ENCODE results near the gene WIPF1. TPM values are rescaled to one million over a fixed set of nuclear protein-coding genes. Genes with fewer than 3 reads are reported as not detected.

Gene WIPF1
- total RNA-seq, 1 donor from 2014 or later = 16.3 TPM

- no peak for ATAC-seq (ENCODE audit: poor library complexity)
- no peak for DNase-seq
- intact Hi-C loops (cut with DNase I) = no loop called here
Measured at GRCh38 chr2:174585657-174586252, 11.8 kb downstream of the WIPF1 start.

- DNase-seq (no peak), ATAC-seq (ENCODE audit: poor library complexity) (no peak)
- intact Hi-C loops (cut with DNase I) = no loop called here
Measured at GRCh38 chr2:174585146-174585545, 12.5 kb downstream of the WIPF1 start.

GRCh38 chr2:174581491-174581890 is 16.1 kb downstream of the WIPF1 start:
- no peak for ATAC-seq (ENCODE audit: poor library complexity)
- no peak for DNase-seq
- intact Hi-C loops (cut with DNase I) = no loop called here

- ATAC-seq (ENCODE audit: poor library complexity) (peak; percentile 44), DNase-seq (no peak)
- intact Hi-C loops (cut with DNase I) = no loop called here
Measured at GRCh38 chr2:174580951-174581350, 16.7 kb downstream of the WIPF1 start.

GRCh38 chr2:174577967-174578589 is 19.5 kb downstream of the WIPF1 start:
- ATAC-seq (ENCODE audit: poor library complexity) = no peak
- intact Hi-C loops (cut with DNase I) = no loop called here
- no peak for DNase-seq

GRCh38 chr2:174575124-174575776 is 22.4 kb downstream of the WIPF1 start:
- ATAC-seq (ENCODE audit: poor library complexity) = no peak
- intact Hi-C loops (cut with DNase I) = no loop called here
- DNase-seq = no peak

GRCh38 chr2:174574657-174575056 is 22.9 kb downstream of the WIPF1 start:
- ATAC-seq (ENCODE audit: poor library complexity) (peak; percentile 65), DNase-seq (no peak)
- intact Hi-C loops (cut with DNase I) = no loop called here

GRCh38 chr2:174573621-174574081 is 24.0 kb downstream of the WIPF1 start:
- ATAC-seq (ENCODE audit: poor library complexity) = peak; percentile 67
- intact Hi-C loops (cut with DNase I) = no loop called here
- DNase-seq = peak; percentile 69

GRCh38 chr2:174572556-174572955 is 25.0 kb downstream of the WIPF1 start:
- DNase-seq (no peak), ATAC-seq (ENCODE audit: poor library complexity) (no peak)
- intact Hi-C loops (cut with DNase I) = no loop called here

- intact Hi-C loops (cut with DNase I) = no loop called here
- ATAC-seq (ENCODE audit: poor library complexity) (no peak), DNase-seq (no peak)
Measured at GRCh38 chr2:174571669-174572323, 25.8 kb downstream of the WIPF1 start.

GRCh38 chr2:174570318-174570958 is 27.2 kb downstream of the WIPF1 start:
- DNase-seq (no peak), ATAC-seq (ENCODE audit: poor library complexity) (no peak)
- intact Hi-C loops (cut with DNase I) = no loop called here

- DNase-seq (no peak), ATAC-seq (ENCODE audit: poor library complexity) (no peak)
- intact Hi-C loops (cut with DNase I) = no loop called here
Measured at GRCh38 chr2:174569678-174570077, 27.9 kb downstream of the WIPF1 start.

- DNase-seq (no peak), ATAC-seq (ENCODE audit: poor library complexity) (no peak)
- intact Hi-C loops (cut with DNase I) = no loop called here
Measured at GRCh38 chr2:174568425-174568824, 29.2 kb downstream of the WIPF1 start.

- ATAC-seq (ENCODE audit: poor library complexity) (no peak), DNase-seq (no peak)
- intact Hi-C loops (cut with DNase I) = no loop called here
Measured at GRCh38 chr2:174566871-174567270, 30.7 kb downstream of the WIPF1 start.

GRCh38 chr2:174563530-174564282 is 33.9 kb downstream of the WIPF1 start:
- no peak for DNase-seq
- ATAC-seq (ENCODE audit: poor library complexity) = no peak
- intact Hi-C loops (cut with DNase I) = no loop called here

- ATAC-seq (ENCODE audit: poor library complexity) = peak; percentile 46
- intact Hi-C loops (cut with DNase I) = no loop called here
- no peak for DNase-seq
Measured at GRCh38 chr2:174561972-174562370, 35.6 kb downstream of the WIPF1 start.

GRCh38 chr2:174561283-174561971 is 36.2 kb downstream of the WIPF1 start:
- peak; percentile 97 for ATAC-seq (ENCODE audit: poor library complexity)
- DNase-seq = peak; percentile 87
- intact Hi-C loops (cut with DNase I) = no loop called here

- intact Hi-C loops (cut with DNase I) = no loop called here
- DNase-seq = no peak
Measured at GRCh38 chr2:174560737-174561136, 36.9 kb downstream of the WIPF1 start.

More at GRCh38 chr2:174560737-174561136, 36.9 kb downstream of the WIPF1 start:
- ATAC-seq (ENCODE audit: poor library complexity) = no peak
